CD4-positive, alpha-beta T cell (primary cell): ENCODE results near the gene LIMCH1. TPM values are rescaled to one million over a fixed set of nuclear protein-coding genes. Genes with fewer than 3 reads are reported as not detected.

Experiments
- ATAC-seq: fragments of 200-7000 bp; cut with Tn5 transposase; one replicate; pipeline ENCODE4 v1.10.0; 2022; ENCODE audit warnings: mild to moderate bottlenecking; ENCODE audit not compliant: poor library complexity
- CTCF ChIA-PET: fragments of 350-600 bp; sonication (Branson Sonifier 250); formaldehyde crosslinking; loops from one replicate; lab custom pipeline; 2021; ENCODE audit warnings: antibody characterized with exemption, inconsistent platforms; lab: Charles Lee
- POLR2A ChIA-PET: fragments of 350-600 bp; sonication (Branson Sonifier 250); formaldehyde crosslinking; loops from one replicate; lab custom pipeline; 2021; ENCODE audit warnings: antibody characterized with exemption, inconsistent platforms; lab: Charles Lee
- DNase-seq, 14 experiments: peaks; one replicate each; pipeline ENCODE4 v3.0.0-alpha.2; 2013 to 2020; ENCODE audit warnings: mixed read lengths in 2 of 14
- H3K27ac ChIP-seq, 2 donors: one replicate each; pipeline versions ENCODE4 v1.5.1 to v1.7.0; 2013; ENCODE audit warnings: low read length in 2 of 2, low read depth in 1 of 2, mild to moderate bottlenecking in 1 of 2
- H3K27me3 ChIP-seq, 2 experiments: 1 replicate in 1 of 2; 2 replicates in 1 of 2; pipeline versions ENCODE4 v1.6.1 to v1.7.0; 2013; ENCODE audit warnings: low read length in 2 of 2, control low read depth in 1 of 2, mild to moderate bottlenecking in 1 of 2, moderate library complexity in 1 of 2; ENCODE audit not compliant: insufficient read depth in 2 of 2, control insufficient read depth in 1 of 2
- H3K36me3 ChIP-seq: one replicate; pipeline ENCODE4 v1.6.1; 2013; ENCODE audit warnings: low read length, control low read depth; ENCODE audit not compliant: insufficient read depth
- H3K4me1 ChIP-seq: one replicate; pipeline ENCODE4 v1.6.1; 2013; ENCODE audit warnings: low read length, control low read depth; ENCODE audit not compliant: insufficient read depth
- H3K4me3 ChIP-seq: one replicate; pipeline ENCODE4 v1.5.1; 2013; ENCODE audit warnings: mild to moderate bottlenecking, low read length, moderate library complexity
- H3K9me3 ChIP-seq, 2 experiments: 1 replicate in 1 of 2; 2 replicates in 1 of 2; pipeline versions ENCODE4 v1.6.1 to v1.7.0; 2013; ENCODE audit warnings: low read length in 2 of 2, mild to moderate bottlenecking in 2 of 2, control low read depth in 1 of 2, moderate library complexity in 1 of 2; ENCODE audit not compliant: control insufficient read depth in 1 of 2, insufficient read depth in 1 of 2
- H3K27ac Mint-ChIP-seq: one replicate; pipeline ENCODE4 v1.8.0; 2020; ENCODE audit warnings: mixed read lengths
- H3K27me3 Mint-ChIP-seq: one replicate; pipeline ENCODE4 v1.8.0; 2021; ENCODE audit warnings: mixed read lengths
- H3K36me3 Mint-ChIP-seq: one replicate; pipeline ENCODE4 v1.8.0; 2021; ENCODE audit warnings: low read depth, mixed read lengths
- H3K4me1 Mint-ChIP-seq: one replicate; pipeline ENCODE4 v1.8.0; 2021; ENCODE audit warnings: low read depth, mixed read lengths
- H3K4me3 Mint-ChIP-seq: one replicate; pipeline ENCODE4 v1.8.0; 2020; ENCODE audit warnings: mild to moderate bottlenecking, mixed read lengths
- H3K9me3 Mint-ChIP-seq: one replicate; pipeline ENCODE4 v1.8.0; 2020; ENCODE audit warnings: mixed read lengths
- CTCF ChIP-seq: fragments of 200-600 bp; IDR thresholded peaks from one replicate; pipeline ENCODE4 v1.8.0; 2022; ENCODE audit warnings: antibody characterized with exemption, mild to moderate bottlenecking
- intact Hi-C, 2 experiments: fragments of 100-400 bp; cut with DNase I in 1 of 2; cut with micrococcal nuclease in 1 of 2; formaldehyde crosslinking; loops; one replicate each; pipeline versions ENCODE4 v1.15.1 to v1.9.0; 2023 to 2025; cut with DNase I, micrococcal nuclease
- total RNA-seq, 174 experiments: library from RNA in 2 of 174; stranded (reverse) in 2 of 174; gene quantifications; one replicate each; pipeline ENCODE4 v1.2.3 and lab custom pipeline; 2021 to 2026

LIMCH1 gene
- total RNA-seq, 2 experiments from 2014 or later, result not detected

DNA sequence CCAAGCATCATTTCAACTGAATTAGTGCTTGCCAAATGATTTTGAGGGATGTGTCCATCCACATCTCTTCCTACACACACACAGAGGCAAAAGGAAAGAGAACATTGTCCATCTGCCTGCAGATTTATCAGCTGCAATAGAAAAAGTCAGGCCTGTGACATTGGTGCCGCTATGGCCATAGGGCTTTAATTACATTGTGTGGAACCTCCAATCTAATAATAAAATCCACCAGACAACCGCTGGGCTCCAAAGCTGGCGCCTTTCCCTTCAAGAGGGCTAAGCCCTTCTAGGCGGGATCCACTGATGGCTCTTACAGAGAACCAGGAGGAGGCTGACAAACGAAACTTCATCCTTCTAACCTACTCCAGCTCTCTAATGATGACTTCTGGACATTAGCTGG is 150.0 kb downstream of the LIMCH1 start:
- Mint-ChIP-seq H3K27ac (no peak overlapping the region), H3K4me3 (no peak overlapping the region), H3K4me1 (no peaks in the 10 kb centered on the region), H3K36me3 (no peaks in the 10 kb centered on the region), H3K9me3 (no peaks in the 10 kb centered on the region), H3K27me3 (no peaks in the 10 kb centered on the region)
- Histone ChIP-seq H3K9me3 (no peaks in the 10 kb centered on the region), H3K27me3 (no peaks in the 10 kb centered on the region), H3K4me3 (no peak overlapping the region), H3K27ac (no peak overlapping the region), H3K36me3 (no peaks in the 10 kb centered on the region), H3K4me1 (no peaks in the 10 kb centered on the region)
- DNase-seq, result no peak
- intact Hi-C loops, result no loop called here
- ChIA-PET CTCF (no interaction called here), POLR2A (no interaction called here)
- no peak for TF ChIP-seq CTCF
- ATAC-seq, result no peak

DNA sequence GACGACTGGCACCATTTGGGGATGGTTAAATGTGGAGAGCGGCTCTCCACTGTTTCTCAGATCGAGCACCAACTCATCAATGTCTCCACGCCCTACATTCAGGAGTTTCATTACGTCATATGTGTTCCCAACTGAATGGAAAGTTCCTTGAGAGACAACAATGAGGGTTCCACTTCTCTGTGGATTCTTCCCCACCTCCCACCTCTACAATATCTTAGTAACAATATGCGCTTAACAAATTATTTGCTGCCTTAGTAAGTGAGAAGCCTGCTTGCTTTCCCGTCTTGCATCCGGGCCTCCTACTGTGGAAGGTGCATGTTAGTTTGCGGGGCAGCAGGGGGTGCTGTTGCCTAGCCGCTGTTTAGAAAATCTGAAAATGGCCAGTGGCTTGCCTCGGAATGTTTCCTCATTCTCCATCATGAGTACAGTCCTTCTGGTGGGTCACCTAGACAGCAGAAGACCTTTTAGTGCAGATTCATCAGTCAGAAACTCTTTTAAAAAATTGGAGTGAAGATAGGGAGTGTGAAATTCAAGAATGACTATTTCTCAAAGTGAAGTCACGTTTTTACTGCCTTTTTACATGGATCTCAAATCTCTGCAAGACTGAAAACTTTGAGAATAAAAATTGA is 154.9 kb downstream of the LIMCH1 start:
- Histone ChIP-seq H3K27me3 (no peaks in the 10 kb centered on the region), H3K36me3 (no peaks in the 10 kb centered on the region), H3K9me3 (no peaks in the 10 kb centered on the region), H3K27ac (no peak overlapping the region), H3K4me1 (no peaks in the 10 kb centered on the region), H3K4me3 (no peak overlapping the region)
- Mint-ChIP-seq H3K27me3 (peaks cover 16% of the 10 kb centered on the region), H3K4me1 (no peaks in the 10 kb centered on the region), H3K36me3 (no peaks in the 10 kb centered on the region), H3K4me3 (no peak overlapping the region), H3K27ac (no peak overlapping the region), H3K9me3 (no peaks in the 10 kb centered on the region)
- intact Hi-C loops, result loop anchor here (5.0 kb wide), 1 partner anchor 194 kb away; no protein-coding TSS in a partner anchor
- no peak for TF ChIP-seq CTCF
- CTCF ChIA-PET, result no interaction called here
- peak in 6 of 14 experiments; percentile 2 to 41 (median 14) for DNase-seq
- POLR2A ChIA-PET, result no interaction called here
- ATAC-seq, result no peak

- peaks cover 17% of the 10 kb centered on the region for H3K27me3 Mint-ChIP-seq
- intact Hi-C loops, result loop anchor here (5.0 kb wide), 1 partner anchor 194 kb away; no protein-coding TSS in a partner anchor
- CTCF ChIA-PET, result no interaction called here
- TF ChIP-seq CTCF, result no peak
- ATAC-seq (no peak), DNase-seq (no peak)
- no peaks in the 10 kb centered on the region for H3K4me1 Mint-ChIP-seq
- no peak overlapping the region for H3K4me3 Mint-ChIP-seq
- H3K36me3 ChIP-seq, result no peaks in the 10 kb centered on the region
- H3K9me3 Mint-ChIP-seq, result no peaks in the 10 kb centered on the region
- H3K4me1 ChIP-seq, result no peaks in the 10 kb centered on the region
- no peak overlapping the region for H3K4me3 ChIP-seq
- no peaks in the 10 kb centered on the region for H3K36me3 Mint-ChIP-seq
- POLR2A ChIA-PET, result no interaction called here
- H3K27ac ChIP-seq, result no peak overlapping the region
- no peaks in the 10 kb centered on the region for H3K27me3 ChIP-seq
- H3K9me3 ChIP-seq, result no peaks in the 10 kb centered on the region
- H3K27ac Mint-ChIP-seq, result no peak overlapping the region
Observed at GRCh38 chr4:41693629-41694028, 155.7 kb downstream of the LIMCH1 start.
